Adrenal gland (tissue), 5 donors: Measurements from ENCODE around the gene GLUD1.

Experiments
- POLR2A ChIP-seq, 2 donors: fragments of 450-650 bp; IDR thresholded peaks; one replicate each; pipeline ENCODE4 v1.6.1; 2017; ENCODE audit warnings: antibody characterized with exemption in 2 of 2, mild to moderate bottlenecking in 2 of 2, moderate library complexity in 1 of 2
- TF ChIP-seq, protein P1 (sequence below), 6 experiments: fragments of 450-650 bp in 4 of 6; fragments of 200-600 bp in 2 of 6; sonication (generic) in 1 of 6; IDR thresholded peaks; 1 replicate in 5 of 6; 2 replicates in 1 of 6; pipeline versions ENCODE4 v1.5.1 to v1.8.0; 2016 to 2021; ENCODE audit warnings: antibody characterized with exemption in 6 of 6, mild to moderate bottlenecking in 2 of 6, moderate library complexity in 1 of 6
- donor health status: DM: no; HTN: no; CAD: no.

DNA sequence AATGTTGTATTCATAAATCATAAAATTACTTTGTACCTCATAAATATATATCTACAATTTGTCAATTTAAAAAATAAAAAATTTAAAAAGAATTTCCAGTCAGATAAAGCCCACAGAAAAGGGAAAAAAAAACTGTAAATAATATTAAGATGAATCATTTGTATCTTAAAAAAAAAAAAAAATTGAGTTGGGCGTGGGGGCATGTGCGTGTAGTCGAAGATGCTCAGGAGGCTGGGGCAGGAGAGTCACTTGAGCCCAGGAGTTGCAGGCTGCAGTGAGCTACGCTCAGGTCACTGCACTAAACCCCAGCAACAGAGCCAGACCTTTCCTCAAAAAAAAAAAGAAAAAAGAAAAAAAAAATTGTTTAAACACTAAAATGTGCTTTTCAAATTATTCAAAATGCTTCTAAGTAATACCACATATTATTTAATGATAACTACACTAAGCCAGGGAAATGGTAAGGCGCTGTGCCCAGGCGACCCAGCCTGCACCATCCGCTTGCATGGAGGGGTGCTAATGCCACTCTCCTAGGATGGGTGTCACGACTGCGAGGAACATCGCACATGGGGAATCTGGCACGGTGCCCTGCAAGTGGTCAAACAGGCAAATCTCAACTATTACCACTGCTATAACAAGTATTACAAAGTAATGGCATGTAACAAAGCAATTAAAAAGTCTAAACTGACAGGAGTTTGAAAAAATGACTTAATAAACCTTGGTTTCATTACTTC, 15.4 kb downstream of the GLUD1 start:
- TF ChIP-seq, protein P1, sequence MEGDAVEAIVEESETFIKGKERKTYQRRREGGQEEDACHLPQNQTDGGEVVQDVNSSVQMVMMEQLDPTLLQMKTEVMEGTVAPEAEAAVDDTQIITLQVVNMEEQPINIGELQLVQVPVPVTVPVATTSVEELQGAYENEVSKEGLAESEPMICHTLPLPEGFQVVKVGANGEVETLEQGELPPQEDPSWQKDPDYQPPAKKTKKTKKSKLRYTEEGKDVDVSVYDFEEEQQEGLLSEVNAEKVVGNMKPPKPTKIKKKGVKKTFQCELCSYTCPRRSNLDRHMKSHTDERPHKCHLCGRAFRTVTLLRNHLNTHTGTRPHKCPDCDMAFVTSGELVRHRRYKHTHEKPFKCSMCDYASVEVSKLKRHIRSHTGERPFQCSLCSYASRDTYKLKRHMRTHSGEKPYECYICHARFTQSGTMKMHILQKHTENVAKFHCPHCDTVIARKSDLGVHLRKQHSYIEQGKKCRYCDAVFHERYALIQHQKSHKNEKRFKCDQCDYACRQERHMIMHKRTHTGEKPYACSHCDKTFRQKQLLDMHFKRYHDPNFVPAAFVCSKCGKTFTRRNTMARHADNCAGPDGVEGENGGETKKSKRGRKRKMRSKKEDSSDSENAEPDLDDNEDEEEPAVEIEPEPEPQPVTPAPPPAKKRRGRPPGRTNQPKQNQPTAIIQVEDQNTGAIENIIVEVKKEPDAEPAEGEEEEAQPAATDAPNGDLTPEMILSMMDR (IDR thresholded peaks at IDR 0.05) = no peak
- TF ChIP-seq POLR2A (IDR thresholded peaks at IDR 0.05) = no peak
